Mesenchymal stem cell (in vitro differentiated cells and primary cell): Measurements from ENCODE around the gene SKIC8.
"Not testable (repeated sequence)": the region's sequence is repeated elsewhere in the genome, so short reads cannot be mapped to it uniquely, and the experiment has no call there.

Source experiments
- DNase-seq: peaks from one replicate; pipeline ENCODE4 v3.0.0-alpha.2; 2013
- H2AFZ ChIP-seq: one replicate; pipeline ENCODE4 v1.6.1; 2013; ENCODE audit warnings: low read depth, mild to moderate bottlenecking, control low read depth, inconsistent platforms, low read length, moderate library complexity
- H2AK5ac ChIP-seq: 2 replicates; pipeline ENCODE4 v1.6.1; 2013; ENCODE audit warnings: low read length, moderate library complexity, mild to moderate bottlenecking, inconsistent platforms; ENCODE audit not compliant: severe bottlenecking
- H2BK120ac ChIP-seq: one replicate; pipeline ENCODE4 v1.6.1; 2013; ENCODE audit warnings: low read depth, mild to moderate bottlenecking, inconsistent platforms, low read length, moderate library complexity
- H2BK12ac ChIP-seq, 2 experiments: one replicate each; pipeline ENCODE4 v1.6.1; 2013; ENCODE audit warnings: inconsistent platforms in 2 of 2, low read length in 2 of 2, mild to moderate bottlenecking in 2 of 2, moderate library complexity in 2 of 2, control low read depth in 1 of 2
- H2BK15ac ChIP-seq: one replicate; pipeline ENCODE4 v1.6.1; 2013; ENCODE audit warnings: mild to moderate bottlenecking, low read depth, inconsistent platforms; ENCODE audit not compliant: poor library complexity, severe bottlenecking
- H2BK5ac ChIP-seq: 2 replicates; pipeline ENCODE4 v1.6.1; 2013; ENCODE audit warnings: low read depth, mild to moderate bottlenecking, low read length, control low read depth, inconsistent platforms; ENCODE audit not compliant: poor library complexity, severe bottlenecking
- H3K14ac ChIP-seq, 2 experiments: one replicate each; pipeline ENCODE4 v1.6.1; 2013; ENCODE audit warnings: inconsistent platforms in 2 of 2, low read length in 2 of 2, control low read depth in 1 of 2, mild to moderate bottlenecking in 1 of 2, moderate library complexity in 1 of 2
- H3K18ac ChIP-seq, 2 experiments: one replicate each; pipeline ENCODE4 v1.6.1; 2013; ENCODE audit warnings: inconsistent platforms in 2 of 2, low read length in 2 of 2, control low read depth in 1 of 2, low read depth in 1 of 2, mild to moderate bottlenecking in 1 of 2
- H3K23ac ChIP-seq, 2 experiments: one replicate each; pipeline ENCODE4 v1.6.1; 2013; ENCODE audit warnings: inconsistent platforms in 2 of 2, low read length in 2 of 2, mild to moderate bottlenecking in 2 of 2, moderate library complexity in 2 of 2, control low read depth in 1 of 2
- H3K27ac ChIP-seq: 2 replicates; pipeline ENCODE4 v1.5.1; 2013; ENCODE audit warnings: mild to moderate bottlenecking, moderate library complexity, low read length, control low read depth, inconsistent platforms; ENCODE audit not compliant: poor library complexity, severe bottlenecking
- H3K27me3 ChIP-seq, 2 experiments: 2 replicates each; pipeline versions ENCODE4 v1.6.1 to v1.7.0; 2013; ENCODE audit warnings: low read length in 2 of 2, mild to moderate bottlenecking in 2 of 2, moderate library complexity in 2 of 2, control low read depth in 1 of 2, inconsistent platforms in 1 of 2; ENCODE audit not compliant: control insufficient read depth in 1 of 2, insufficient read depth in 1 of 2
- H3K36me3 ChIP-seq, 2 experiments: 2 replicates each; pipeline versions ENCODE4 v1.6.1 to v1.7.0; 2013; ENCODE audit warnings: low read length in 2 of 2, control low read depth in 1 of 2, inconsistent platforms in 1 of 2, low read depth in 1 of 2, mild to moderate bottlenecking in 1 of 2; ENCODE audit not compliant: insufficient read depth in 2 of 2, control insufficient read depth in 1 of 2
- H3K4ac ChIP-seq, 2 experiments: one replicate each; pipeline ENCODE4 v1.6.1; 2013; ENCODE audit warnings: inconsistent platforms in 2 of 2, low read length in 2 of 2, mild to moderate bottlenecking in 2 of 2, moderate library complexity in 2 of 2, control low read depth in 1 of 2, low read depth in 1 of 2
- H3K4me1 ChIP-seq: 2 replicates; pipeline ENCODE4 v1.6.1; 2013; ENCODE audit warnings: low read depth, low read length, control low read depth; ENCODE audit not compliant: control insufficient read depth, insufficient read depth
- H3K4me2 ChIP-seq: 2 replicates; pipeline ENCODE4 v1.6.1; 2013; ENCODE audit warnings: low read length, mild to moderate bottlenecking, inconsistent platforms; ENCODE audit not compliant: poor library complexity, severe bottlenecking
- H3K4me3 ChIP-seq, 2 experiments: 2 replicates each; pipeline versions ENCODE4 v1.5.1 to v1.7.0; 2013; ENCODE audit warnings: low read length in 2 of 2, mild to moderate bottlenecking in 2 of 2, control low read depth in 1 of 2, low read depth in 1 of 2; ENCODE audit not compliant: insufficient read depth in 1 of 2
- H3K79me1 ChIP-seq: replicated peaks from 2 replicates; pipeline ENCODE4 v1.6.1; 2013; ENCODE audit warnings: mild to moderate bottlenecking, control low read depth, low read length, inconsistent platforms; ENCODE audit not compliant: poor library complexity, severe bottlenecking
- H3K9ac ChIP-seq: 2 replicates; pipeline ENCODE4 v1.7.0; 2013; ENCODE audit warnings: mild to moderate bottlenecking, low read length, moderate library complexity
- H3K9me3 ChIP-seq: 2 replicates; pipeline ENCODE4 v1.7.0; 2013; ENCODE audit warnings: mild to moderate bottlenecking, low read length; ENCODE audit not compliant: control insufficient read depth
- H4K8ac ChIP-seq: one replicate; pipeline ENCODE4 v1.6.1; 2013; ENCODE audit warnings: inconsistent platforms, mild to moderate bottlenecking, low read length, moderate library complexity
- H4K91ac ChIP-seq: one replicate; pipeline ENCODE4 v1.6.1; 2013; ENCODE audit warnings: mild to moderate bottlenecking, low read length, inconsistent platforms
- WGBS: methylation state at CpG from one replicate; pipeline ENCODE4 v1.1.7; 2013; ENCODE audit warnings: mixed read lengths; 5-methylcytosine and 5-hydroxymethylcytosine counted together

SKIC8 gene

DNA sequence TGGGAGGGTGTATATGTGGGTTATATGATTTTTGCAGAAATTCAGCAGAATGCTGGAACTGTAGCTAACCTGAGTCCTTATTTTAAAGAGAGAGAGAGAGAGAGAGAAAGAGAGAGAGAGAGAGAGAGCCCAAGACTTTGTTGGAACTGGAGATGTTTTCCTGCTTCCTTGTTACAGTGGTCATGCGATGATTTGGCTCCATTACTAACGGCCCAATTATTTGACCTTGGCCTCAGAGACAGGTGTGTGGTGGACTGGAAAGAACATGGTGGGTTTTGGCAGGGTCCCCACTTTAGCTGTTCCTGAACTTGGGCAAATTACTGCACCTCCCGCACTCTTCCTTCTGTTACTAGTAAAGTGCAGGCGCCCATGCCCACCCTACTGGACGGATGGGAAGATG, 50.3 kb downstream of the SKIC8 start:
- H3K79me1 ChIP-seq = no peaks in the 10 kb centered on the region
- H4K91ac ChIP-seq = no peak overlapping the region
- WGBS = 93% methylated on average over 4 of the region's 5 CpGs

DNA sequence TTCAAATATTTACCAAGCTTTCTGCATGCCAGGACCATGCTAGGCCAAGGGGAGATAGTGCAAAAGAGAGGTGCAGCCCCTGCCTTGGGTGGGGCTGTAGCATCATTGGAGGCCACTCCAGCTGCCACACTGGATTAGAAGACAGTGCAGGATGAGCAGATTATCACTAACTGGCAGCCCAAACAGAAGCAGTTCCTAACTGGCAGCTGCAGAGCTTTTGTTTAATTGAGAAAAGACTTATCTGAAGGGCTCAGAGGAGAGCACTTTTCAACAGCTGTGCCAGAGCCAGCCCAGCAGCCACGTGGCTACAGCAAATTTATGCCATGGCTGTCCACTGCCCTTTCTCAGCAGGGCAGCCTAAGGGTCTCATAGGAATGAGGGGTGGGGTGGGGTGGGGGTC, 51.5 kb downstream of the SKIC8 start:
- H3K4me3 ChIP-seq = no peak overlapping the region
- no peak overlapping the region for H2BK120ac ChIP-seq
- no peak overlapping the region for H3K4ac ChIP-seq
- H3K4me1 ChIP-seq = peaks cover 14% of the 10 kb centered on the region
- no peak overlapping the region for H2BK15ac ChIP-seq
- no peak overlapping the region for H3K18ac ChIP-seq
- no peak overlapping the region for H3K9ac ChIP-seq
- no peak overlapping the region for H4K91ac ChIP-seq
- no peak overlapping the region for H3K23ac ChIP-seq
- peaks cover 0 to 49% of the 10 kb centered on the region in 2 experiments for H3K27me3 ChIP-seq
- WGBS = 71% methylated on average over 1 of the region's 1 CpG
- no peak overlapping the region for H2BK12ac ChIP-seq
- no peak for DNase-seq
- no peak overlapping the region for H2AFZ ChIP-seq
- no peaks in the 10 kb centered on the region for H3K79me1 ChIP-seq
- H3K4me2 ChIP-seq = no peak overlapping the region
- no peaks in the 10 kb centered on the region for H3K36me3 ChIP-seq
- H4K8ac ChIP-seq = no peak overlapping the region
- H2AK5ac ChIP-seq = no peak overlapping the region
- H3K27ac ChIP-seq = no peak overlapping the region
- H3K14ac ChIP-seq = no peak overlapping the region
- H2BK5ac ChIP-seq = no peak overlapping the region
- no peaks in the 10 kb centered on the region for H3K9me3 ChIP-seq

More for the DNA sequence above, 50.3 kb downstream of the SKIC8 start:
- Histone ChIP-seq H2BK5ac (no peak overlapping the region), H3K9ac (no peak overlapping the region), H3K18ac (no peak overlapping the region), H3K9me3 (no peaks in the 10 kb centered on the region), H2AK5ac (no peak overlapping the region), H3K27me3 (peaks cover 0 to 44% of the 10 kb centered on the region in 2 experiments), H2BK15ac (no peak overlapping the region), H3K4me3 (no peak overlapping the region), H2BK120ac (no peak overlapping the region), H3K4me2 (no peak overlapping the region), H3K4me1 (peaks cover 6% of the 10 kb centered on the region), H4K8ac (no peak overlapping the region), H3K14ac (no peak overlapping the region), H3K27ac (no peak overlapping the region), H3K23ac (no peak overlapping the region), H3K4ac (no peak overlapping the region), H2AFZ (no peak overlapping the region), H2BK12ac (no peak overlapping the region), H3K36me3 (no peaks in the 10 kb centered on the region)
- DNase-seq = no peak

DNA sequence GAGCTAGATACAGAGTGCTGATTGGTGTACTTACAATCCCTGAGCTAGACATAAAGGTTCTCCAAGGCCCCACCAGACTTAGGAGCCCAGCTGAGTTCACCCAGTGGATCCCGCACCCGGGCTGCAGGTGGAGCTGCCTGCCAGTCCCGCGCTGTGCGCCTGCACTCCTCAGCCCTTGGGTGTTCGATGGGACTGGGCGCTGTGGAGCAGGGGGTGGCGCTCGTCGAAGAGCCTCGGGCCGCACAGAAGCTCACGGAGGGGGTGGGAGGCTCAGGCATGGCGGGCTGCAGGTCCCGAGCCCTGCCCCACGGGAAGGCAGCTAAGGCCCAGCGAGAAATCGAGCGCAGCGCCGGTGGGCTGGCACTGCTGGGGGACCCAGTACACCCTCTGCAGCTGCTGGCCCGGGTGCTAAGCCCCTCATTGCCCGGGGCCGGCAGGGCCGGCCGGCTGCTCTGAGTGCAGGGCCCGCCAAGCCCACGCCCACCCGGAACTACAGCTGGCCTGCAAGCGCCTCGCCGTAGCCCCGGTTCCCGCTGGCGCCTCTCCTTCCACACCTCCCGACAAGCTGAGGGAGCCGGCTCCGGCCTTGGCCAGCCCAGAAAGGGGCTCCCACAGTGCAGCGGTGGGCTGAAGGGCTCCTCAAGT, 53.3 kb downstream of the SKIC8 start:
- H2AK5ac ChIP-seq, H3K9ac ChIP-seq, H4K8ac ChIP-seq, H3K18ac ChIP-seq, H3K27ac ChIP-seq, DNase-seq, H3K23ac ChIP-seq, H3K79me1 ChIP-seq, H3K4ac ChIP-seq, H2AFZ ChIP-seq, H2BK12ac ChIP-seq, H3K9me3 ChIP-seq, H3K4me3 ChIP-seq, H2BK5ac ChIP-seq, H2BK120ac ChIP-seq, H3K36me3 ChIP-seq, H4K91ac ChIP-seq, H2BK15ac ChIP-seq, H3K4me2 ChIP-seq, H3K14ac ChIP-seq: not testable (repeated sequence)
- Histone ChIP-seq H3K4me1 (peaks cover 15% of the 10 kb centered on the region), H3K27me3 (peaks cover 0 to 49% of the 10 kb centered on the region in 2 experiments)
- WGBS = 94% methylated on average over 34 of the region's 39 CpGs

DNA sequence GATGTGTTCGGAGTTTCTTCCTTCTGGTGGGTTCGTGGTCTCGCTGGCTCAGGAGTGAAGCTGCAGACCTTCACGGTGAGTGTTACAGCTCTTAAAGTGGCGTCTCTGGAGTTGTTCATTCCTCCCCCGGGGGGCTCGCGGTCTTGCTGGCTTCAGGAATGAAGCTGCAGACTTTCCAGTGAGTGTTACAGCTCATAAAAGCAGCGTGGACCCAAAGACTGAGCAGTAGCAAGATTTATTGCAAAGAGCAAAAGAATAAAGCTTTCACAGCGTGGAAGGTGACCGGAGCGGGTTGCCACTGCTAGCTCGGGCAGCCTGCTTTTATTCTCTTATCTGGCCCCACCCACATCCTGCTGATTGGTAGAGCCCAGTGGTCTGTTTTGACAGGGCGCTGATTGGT, 54.0 kb downstream of the SKIC8 start:
- not testable (repeated sequence) for H4K91ac ChIP-seq, H2BK5ac ChIP-seq, H3K27ac ChIP-seq, H4K8ac ChIP-seq, H3K9me3 ChIP-seq, H2BK15ac ChIP-seq, DNase-seq, H3K14ac ChIP-seq, H3K9ac ChIP-seq, H2BK120ac ChIP-seq, H3K79me1 ChIP-seq, H2AFZ ChIP-seq, H3K36me3 ChIP-seq, H3K4ac ChIP-seq, H2BK12ac ChIP-seq, H3K4me2 ChIP-seq, H3K4me3 ChIP-seq, H2AK5ac ChIP-seq, H3K18ac ChIP-seq, H3K23ac ChIP-seq
- peaks cover 0 to 47% of the 10 kb centered on the region in 2 experiments for H3K27me3 ChIP-seq
- 83% methylated on average over 13 of the region's 14 CpGs for WGBS
- H3K4me1 ChIP-seq = peaks cover 16% of the 10 kb centered on the region
